GM10248 (cell line): Measurements from ENCODE around the gene KIAA1217.
"Not testable (repeated sequence)": the region's sequence is repeated elsewhere in the genome, so short reads cannot be mapped to it uniquely, and the experiment has no call there.

Experiments used
- CTCF ChIA-PET: fragments of 300-600 bp; sonication (Branson Sonifier 250); formaldehyde crosslinking; extraction: SDS; loops from one replicate; lab custom pipeline; 2021; ENCODE audit warnings: antibody characterized with exemption; lab: Yijun Ruan, JAX
- POLR2A ChIA-PET: fragments of 350-650 bp; sonication (Branson Sonifier 250); formaldehyde crosslinking; extraction: SDS; loops from one replicate; lab custom pipeline; 2020; ENCODE audit warnings: antibody characterized with exemption; lab: Yijun Ruan, JAX
- DNase-seq: peaks from one replicate; pipeline ENCODE4 v3.0.0; 2012; ENCODE audit errors: extremely low spot score
- CTCF ChIP-seq: IDR thresholded peaks from 2 replicates; pipeline ENCODE4 v1.5.1; 2012; ENCODE audit warnings: mild to moderate bottlenecking, low read depth; ENCODE audit errors: extremely low read depth, missing control alignments, control extremely low read depth

KIAA1217 gene

DNA sequence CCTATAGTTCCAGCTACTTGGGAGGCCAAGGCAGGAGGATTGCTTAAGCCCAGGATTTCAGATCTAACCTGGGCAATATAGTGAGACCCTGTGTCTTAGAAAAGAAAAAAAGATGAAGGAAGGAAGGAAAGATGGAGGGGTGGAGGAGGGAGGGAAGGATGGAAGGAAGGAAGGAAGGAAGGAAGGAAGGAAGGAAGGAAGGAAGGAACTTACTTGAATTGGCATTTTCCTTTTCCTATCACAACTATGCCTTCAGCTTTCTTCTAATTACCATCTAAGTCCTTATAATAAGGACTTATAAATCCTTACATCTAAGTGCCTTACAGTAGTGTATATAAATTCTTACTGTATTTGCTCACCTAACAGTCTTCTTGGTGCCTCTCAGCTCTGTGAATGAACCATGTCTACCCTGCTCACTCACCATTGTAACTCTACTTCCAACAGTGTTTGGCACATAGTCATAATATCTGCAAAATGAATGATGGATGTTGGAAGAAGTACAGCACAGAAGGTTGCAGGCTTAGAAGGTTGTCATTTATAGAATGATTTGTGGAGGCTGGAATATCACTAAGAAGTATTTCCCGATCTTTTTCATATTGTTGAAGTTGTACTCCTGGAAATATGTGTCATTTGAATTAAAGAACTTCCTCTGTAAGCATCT, 125.5 kb downstream of the KIAA1217 start:
- ChIA-PET POLR2A (no interaction called here), CTCF (interaction anchor here (1.0 to 2.1 kb wide), 3 partner anchors 9 to 340 kb away, joined by 3 to 4 read pairs (median 4); no protein-coding TSS in a partner anchor)
- no peak for TF ChIP-seq CTCF
- no peak for DNase-seq

- POLR2A ChIA-PET, DNase-seq: not testable (repeated sequence)
- CTCF ChIA-PET: interaction anchor here (1.0 to 1.4 kb wide), 4 partner anchors 9 to 24 kb away, joined by 3 to 4 read pairs (median 4); no protein-coding TSS in a partner anchor
These were observed 128.8 kb downstream of the KIAA1217 start for GRCh38 chr10:24337723-24338122.

DNA sequence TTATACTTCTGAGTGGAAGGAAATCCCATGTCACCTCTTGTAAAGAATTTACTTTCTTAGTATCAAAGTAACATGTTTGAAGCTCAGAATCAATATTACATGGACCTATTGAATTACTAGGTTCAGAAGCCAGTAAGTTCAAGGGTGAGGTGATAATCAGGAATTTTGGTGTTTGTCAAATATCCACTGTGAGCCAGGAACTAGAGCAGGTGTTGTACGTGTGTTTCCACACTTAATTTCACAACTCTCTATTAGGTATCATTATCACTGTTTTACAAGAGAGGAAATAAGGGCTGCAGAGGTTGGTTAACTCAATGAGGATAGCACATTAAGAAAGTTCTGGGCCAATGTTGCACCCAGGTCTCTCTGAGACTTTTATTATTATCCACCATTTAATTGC, 130.4 kb downstream of the KIAA1217 start:
- no peak for TF ChIP-seq CTCF
- POLR2A ChIA-PET: no interaction called here
- CTCF ChIA-PET: interaction anchor here (1.3 kb wide), 1 partner anchor 20 kb away, joined by 4 read pairs; no protein-coding TSS in a partner anchor
- no peak for DNase-seq

GRCh38 chr10:24340446-24340845, 131.5 kb downstream of the KIAA1217 start:
- DNase-seq: no peak
- POLR2A ChIA-PET: no interaction called here
- TF ChIP-seq CTCF: no peak
- CTCF ChIA-PET: no interaction called here

DNA sequence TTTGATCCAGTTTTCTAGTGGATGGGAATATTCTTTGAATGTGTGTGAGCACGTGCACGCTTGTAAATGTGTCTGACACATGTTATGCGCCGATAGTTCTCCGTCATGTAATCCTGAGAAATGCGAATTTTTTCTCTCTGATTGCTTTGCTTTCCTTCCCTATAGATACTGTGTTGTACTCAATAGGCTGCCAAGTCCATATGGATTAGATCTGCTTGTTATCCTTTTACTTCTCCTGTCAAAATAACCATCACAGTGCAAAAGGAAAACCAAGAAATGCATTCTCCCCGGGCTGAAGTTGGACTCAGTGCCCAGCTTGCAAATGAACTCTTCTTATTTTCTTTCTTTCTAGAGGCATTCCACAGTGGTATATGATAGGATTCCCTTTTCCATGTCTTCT, 131.9 kb downstream of the KIAA1217 start:
- DNase-seq: no peak
- POLR2A ChIA-PET: no interaction called here
- CTCF ChIA-PET: no interaction called here
- no peak for TF ChIP-seq CTCF

GRCh38 chr10:24341371-24341770, 132.4 kb downstream of the KIAA1217 start:
- ChIA-PET POLR2A (no interaction called here), CTCF (interaction anchor here (1.5 to 2.1 kb wide), 2 partner anchors 36 to 145 kb away, joined by 4 read pairs; no protein-coding TSS in a partner anchor)
- no peak for TF ChIP-seq CTCF
- no peak for DNase-seq

- CTCF ChIA-PET: interaction anchor here (1.5 to 3.1 kb wide), 3 partner anchors 12 to 146 kb away, joined by 4 to 8 read pairs (median 4); no protein-coding TSS in a partner anchor
These were observed 133.0 kb downstream of the KIAA1217 start for GRCh38 chr10:24341897-24342296.

More at GRCh38 chr10:24341897-24342296, 133.0 kb downstream of the KIAA1217 start:
- no peak for TF ChIP-seq CTCF
- POLR2A ChIA-PET: interaction anchor here (0.6 kb wide), 2 partner anchors 19 to 795 kb away, joined by 3 to 4 read pairs; no protein-coding TSS in a partner anchor
- no peak for DNase-seq
